Neural progenitor cell (in vitro differentiated cells): Measurements from ENCODE around the gene TSR1.

Source experiments
- EZH2 ChIP-seq: fragments of 200-600 bp; sonication (generic); IDR thresholded peaks from 2 replicates; pipeline ENCODE4 v1.6.1; 2017; ENCODE audit warnings: antibody characterized with exemption, mild to moderate bottlenecking, moderate library complexity
- TF ChIP-seq, protein P1 (sequence below): fragments of 200-600 bp; sonication (generic); IDR thresholded peaks from 2 replicates; pipeline ENCODE4 v1.5.1; 2017; ENCODE audit warnings: antibody characterized with exemption, mild to moderate bottlenecking

DNA sequence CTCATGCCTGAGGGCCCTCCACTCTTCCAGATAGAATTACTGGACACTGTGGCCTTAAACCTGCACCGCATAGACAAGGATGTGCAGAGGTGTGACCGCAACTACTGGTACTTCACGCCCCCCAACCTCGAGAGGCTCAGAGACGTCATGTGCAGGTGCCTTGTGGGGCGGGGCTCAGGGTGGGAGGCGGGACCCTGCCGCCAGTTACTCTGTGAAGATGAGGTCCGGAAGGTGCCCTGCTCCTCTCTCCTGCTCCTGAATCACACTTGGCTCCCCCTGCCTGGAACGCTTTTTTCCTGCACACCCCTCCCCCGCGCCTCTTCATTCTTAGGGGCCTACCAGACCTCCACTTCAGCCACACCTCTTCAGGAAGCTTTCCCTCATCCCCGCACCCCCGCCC is 39.9 kb upstream of the TSR1 start:
- no peak for TF ChIP-seq EZH2
- TF ChIP-seq, protein P1, sequence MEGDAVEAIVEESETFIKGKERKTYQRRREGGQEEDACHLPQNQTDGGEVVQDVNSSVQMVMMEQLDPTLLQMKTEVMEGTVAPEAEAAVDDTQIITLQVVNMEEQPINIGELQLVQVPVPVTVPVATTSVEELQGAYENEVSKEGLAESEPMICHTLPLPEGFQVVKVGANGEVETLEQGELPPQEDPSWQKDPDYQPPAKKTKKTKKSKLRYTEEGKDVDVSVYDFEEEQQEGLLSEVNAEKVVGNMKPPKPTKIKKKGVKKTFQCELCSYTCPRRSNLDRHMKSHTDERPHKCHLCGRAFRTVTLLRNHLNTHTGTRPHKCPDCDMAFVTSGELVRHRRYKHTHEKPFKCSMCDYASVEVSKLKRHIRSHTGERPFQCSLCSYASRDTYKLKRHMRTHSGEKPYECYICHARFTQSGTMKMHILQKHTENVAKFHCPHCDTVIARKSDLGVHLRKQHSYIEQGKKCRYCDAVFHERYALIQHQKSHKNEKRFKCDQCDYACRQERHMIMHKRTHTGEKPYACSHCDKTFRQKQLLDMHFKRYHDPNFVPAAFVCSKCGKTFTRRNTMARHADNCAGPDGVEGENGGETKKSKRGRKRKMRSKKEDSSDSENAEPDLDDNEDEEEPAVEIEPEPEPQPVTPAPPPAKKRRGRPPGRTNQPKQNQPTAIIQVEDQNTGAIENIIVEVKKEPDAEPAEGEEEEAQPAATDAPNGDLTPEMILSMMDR = no peak
